ENCODE measurements around the gene GPR45.

GRCh38 chr2:105283532-105283931 lies 42.0 kb downstream of the GPR45 start:
- TF ChIP-seq CTCF (IDR thresholded peaks at IDR 0.05): no peak
- no peak for TF ChIP-seq POLR2A (IDR thresholded peaks at IDR 0.05)
